OCI-LY1 (cell line): Measurements from ENCODE around the gene ANKHD1.

Source experiments
- H2AFZ ChIP-seq: fragments of 200-600 bp; sonication (generic), shearing (Covaris generic); 2 replicates; pipeline ENCODE4 v1.6.0; 2014; ENCODE audit warnings: antibody characterized with exemption, mild to moderate bottlenecking, low read length
- H3F3A ChIP-seq: fragments of 200-600 bp; sonication (generic), shearing (Covaris generic); 2 replicates; pipeline ENCODE4 v1.6.0; 2014; ENCODE audit warnings: mild to moderate bottlenecking, antibody characterized with exemption, low read length, moderate library complexity; ENCODE audit not compliant: insufficient read depth
- H3K27ac ChIP-seq: fragments of 200-600 bp; sonication (generic); 2 replicates; pipeline ENCODE4 v1.5.1; 2014; ENCODE audit warnings: low read length, mixed run types, mild to moderate bottlenecking, low read depth; ENCODE audit not compliant: poor library complexity, severe bottlenecking
- H3K27me3 ChIP-seq: fragments of 200-600 bp; sonication (generic); 2 replicates; pipeline ENCODE4 v1.6.0; 2014; ENCODE audit warnings: antibody characterized with exemption, mild to moderate bottlenecking, low read length, moderate library complexity; ENCODE audit not compliant: insufficient read depth
- H3K36me3 ChIP-seq: fragments of 200-600 bp; sonication (generic); 2 replicates; pipeline ENCODE4 v1.6.1; 2014; ENCODE audit warnings: mild to moderate bottlenecking, antibody characterized with exemption, low read length, moderate library complexity, mixed read lengths; ENCODE audit not compliant: insufficient read depth
- H3K4me1 ChIP-seq: fragments of 200-600 bp; sonication (generic); 2 replicates; pipeline ENCODE4 v1.5.1; 2014; ENCODE audit warnings: mild to moderate bottlenecking, low read length, moderate library complexity; ENCODE audit not compliant: insufficient read depth, severe bottlenecking
- H3K4me2 ChIP-seq: fragments of 200-600 bp; sonication (generic), shearing (Covaris generic); 2 replicates; pipeline ENCODE4 v1.6.1; 2014; ENCODE audit warnings: low read length
- H3K4me3 ChIP-seq: fragments of 200-600 bp; sonication (generic); 2 replicates; pipeline ENCODE4 v1.5.1; 2014; ENCODE audit warnings: low read length, low read depth, mild to moderate bottlenecking, mixed read lengths; ENCODE audit not compliant: poor library complexity, severe bottlenecking
- H3K79me2 ChIP-seq: fragments of 200-600 bp; shearing (Covaris generic); 2 replicates; pipeline ENCODE4 v1.6.1; 2016; ENCODE audit warnings: mixed run types, low read length, mixed read lengths; ENCODE audit not compliant: insufficient read depth
- H3K9ac ChIP-seq: fragments of 200-600 bp; sonication (generic), shearing (Covaris generic); 2 replicates; pipeline ENCODE4 v1.6.1; 2014; ENCODE audit warnings: mild to moderate bottlenecking, low read length, mixed read lengths
- H3K9me2 ChIP-seq: fragments of 200-600 bp; sonication (generic), shearing (Covaris generic); 2 replicates; pipeline ENCODE4 v1.6.1; 2014; ENCODE audit warnings: low read depth, mild to moderate bottlenecking, low read length, mixed read lengths
- H3K9me3 ChIP-seq: fragments of 200-600 bp; shearing (Covaris generic); 2 replicates; pipeline ENCODE4 v1.6.1; 2014; ENCODE audit warnings: low read length, mixed read lengths
- H4K20me1 ChIP-seq: fragments of 200-600 bp; sonication (generic), shearing (Covaris generic); 2 replicates; pipeline ENCODE4 v1.6.0; 2016; ENCODE audit warnings: mild to moderate bottlenecking, low read length; ENCODE audit not compliant: insufficient read depth
- CTCF ChIP-seq: fragments of 200-600 bp; sonication (generic), shearing (Covaris generic); IDR thresholded peaks from 2 replicates; pipeline ENCODE4 v1.5.1; 2017; ENCODE audit warnings: mild to moderate bottlenecking, antibody characterized with exemption, low read length, moderate library complexity, mixed read lengths
- EZH2 ChIP-seq: fragments of 200-600 bp; sonication (generic), shearing (Covaris generic); IDR thresholded peaks from 2 replicates; pipeline ENCODE4 v1.8.0; 2017; ENCODE audit warnings: borderline replicate concordance, mixed run types, mild to moderate bottlenecking, antibody characterized with exemption, low read length, moderate library complexity, mixed read lengths

ANKHD1 gene

GRCh38 chr5:140570058-140570457, 168.4 kb downstream of the ANKHD1 start:
- Histone ChIP-seq H3K9me2 (no peaks in the 10 kb centered on the region), H3K4me2 (no peak overlapping the region), H2AFZ (no peak overlapping the region), H4K20me1 (no peaks in the 10 kb centered on the region), H3K9ac (no peak overlapping the region), H3K27ac (no peak overlapping the region), H3K27me3 (no peaks in the 10 kb centered on the region), H3K36me3 (peaks cover 33% of the 10 kb centered on the region), H3K4me1 (peaks cover 23% of the 10 kb centered on the region), H3F3A (no peaks in the 10 kb centered on the region), H3K9me3 (no peaks in the 10 kb centered on the region), H3K79me2 (no peaks in the 10 kb centered on the region), H3K4me3 (no peak overlapping the region)
- TF ChIP-seq EZH2 (no peak), CTCF (no peak)

- Histone ChIP-seq H4K20me1 (no peaks in the 10 kb centered on the region), H2AFZ (no peak overlapping the region), H3K9ac (no peak overlapping the region), H3K27ac (no peak overlapping the region), H3K9me3 (no peaks in the 10 kb centered on the region), H3K79me2 (no peaks in the 10 kb centered on the region), H3K36me3 (peaks cover 33% of the 10 kb centered on the region), H3K4me1 (peaks cover 19% of the 10 kb centered on the region), H3K4me2 (no peak overlapping the region), H3K9me2 (no peaks in the 10 kb centered on the region), H3K27me3 (no peaks in the 10 kb centered on the region), H3K4me3 (no peak overlapping the region), H3F3A (no peaks in the 10 kb centered on the region)
- no peak for TF ChIP-seq EZH2
- no peak for TF ChIP-seq CTCF
Observed at GRCh38 chr5:140570488-140570887, 168.9 kb downstream of the ANKHD1 start.

GRCh38 chr5:140571105-140571504, 169.5 kb downstream of the ANKHD1 start:
- Histone ChIP-seq H2AFZ (no peak overlapping the region), H3K79me2 (no peaks in the 10 kb centered on the region), H3K9ac (no peak overlapping the region), H3K36me3 (peaks cover 33% of the 10 kb centered on the region), H3K27me3 (no peaks in the 10 kb centered on the region), H3K4me3 (no peak overlapping the region), H3K9me2 (no peaks in the 10 kb centered on the region), H3F3A (no peaks in the 10 kb centered on the region), H3K4me1 (peaks cover 12% of the 10 kb centered on the region), H4K20me1 (no peaks in the 10 kb centered on the region), H3K4me2 (no peak overlapping the region), H3K27ac (no peak overlapping the region), H3K9me3 (no peaks in the 10 kb centered on the region)
- no peak for TF ChIP-seq CTCF
- TF ChIP-seq EZH2, result no peak
